Hippocampal formation (tissue), 2 donors: Measurements from ENCODE around the gene ACCSL.

Experiments
- DNase-seq, 2 donors: peaks; one replicate each; lab custom pipeline; 2025; lab: John Stamatoyannopoulos, UW

The ACCSL gene

GRCh38 chr11:44096360-44097185, 48.8 kb downstream of the ACCSL start:
- DNase-seq: no peak

- DNase-seq: no peak
Observed at GRCh38 chr11:44097821-44098220, 50.0 kb downstream of the ACCSL start.

- no peak for DNase-seq
Observed at GRCh38 chr11:44101098-44101497, 53.3 kb downstream of the ACCSL start.

GRCh38 chr11:44104481-44105294, 56.9 kb downstream of the ACCSL start:
- DNase-seq: no peak

GRCh38 chr11:44108260-44108659, 60.5 kb downstream of the ACCSL start:
- no peak for DNase-seq
